HCEC 1CT (cell line): ENCODE data around the gene SLC22A13.
"Not testable (repeated sequence)": the region's sequence is repeated elsewhere in the genome, so short reads cannot be mapped to it uniquely, and the experiment has no call there.

ENCODE experiments used
- DNase-seq: peaks from one replicate; pipeline ENCODE4 v3.0.0-alpha.2; 2017

SLC22A13 gene, protein sequence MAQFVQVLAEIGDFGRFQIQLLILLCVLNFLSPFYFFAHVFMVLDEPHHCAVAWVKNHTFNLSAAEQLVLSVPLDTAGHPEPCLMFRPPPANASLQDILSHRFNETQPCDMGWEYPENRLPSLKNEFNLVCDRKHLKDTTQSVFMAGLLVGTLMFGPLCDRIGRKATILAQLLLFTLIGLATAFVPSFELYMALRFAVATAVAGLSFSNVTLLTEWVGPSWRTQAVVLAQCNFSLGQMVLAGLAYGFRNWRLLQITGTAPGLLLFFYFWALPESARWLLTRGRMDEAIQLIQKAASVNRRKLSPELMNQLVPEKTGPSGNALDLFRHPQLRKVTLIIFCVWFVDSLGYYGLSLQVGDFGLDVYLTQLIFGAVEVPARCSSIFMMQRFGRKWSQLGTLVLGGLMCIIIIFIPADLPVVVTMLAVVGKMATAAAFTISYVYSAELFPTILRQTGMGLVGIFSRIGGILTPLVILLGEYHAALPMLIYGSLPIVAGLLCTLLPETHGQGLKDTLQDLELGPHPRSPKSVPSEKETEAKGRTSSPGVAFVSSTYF

DNA sequence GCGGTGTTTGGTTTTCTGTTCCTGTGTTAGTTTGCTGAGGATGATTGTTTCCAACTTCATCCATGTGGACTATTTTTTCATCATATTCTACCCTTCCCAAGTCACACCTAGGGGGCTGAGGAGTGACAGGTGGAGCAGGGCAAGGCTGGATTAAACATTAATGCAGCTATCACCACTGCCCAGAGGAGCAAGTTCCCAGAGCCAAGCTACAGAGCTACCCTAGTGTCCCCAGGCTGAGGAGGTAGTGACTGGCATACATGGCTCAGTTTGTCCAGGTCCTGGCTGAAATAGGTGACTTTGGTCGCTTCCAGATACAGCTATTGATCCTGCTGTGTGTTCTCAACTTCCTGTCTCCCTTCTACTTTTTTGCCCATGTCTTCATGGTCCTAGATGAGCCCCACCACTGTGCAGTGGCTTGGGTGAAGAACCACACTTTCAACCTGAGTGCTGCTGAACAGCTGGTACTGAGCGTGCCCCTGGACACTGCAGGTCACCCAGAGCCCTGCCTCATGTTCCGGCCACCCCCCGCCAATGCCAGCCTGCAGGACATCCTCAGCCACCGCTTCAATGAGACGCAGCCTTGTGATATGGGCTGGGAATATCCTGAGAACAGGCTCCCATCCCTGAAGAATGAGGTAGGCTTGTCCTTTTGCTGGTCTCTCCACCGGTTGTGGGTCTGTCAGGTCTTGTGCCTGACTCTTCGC is at the start of gene SLC22A13:
TSS of gene SLC22A13 (plus strand) at position 209 of the 704 bp plus-strand sequence. CDS start at position 258, 49 bp downstream.
- no peak for DNase-seq

DNA sequence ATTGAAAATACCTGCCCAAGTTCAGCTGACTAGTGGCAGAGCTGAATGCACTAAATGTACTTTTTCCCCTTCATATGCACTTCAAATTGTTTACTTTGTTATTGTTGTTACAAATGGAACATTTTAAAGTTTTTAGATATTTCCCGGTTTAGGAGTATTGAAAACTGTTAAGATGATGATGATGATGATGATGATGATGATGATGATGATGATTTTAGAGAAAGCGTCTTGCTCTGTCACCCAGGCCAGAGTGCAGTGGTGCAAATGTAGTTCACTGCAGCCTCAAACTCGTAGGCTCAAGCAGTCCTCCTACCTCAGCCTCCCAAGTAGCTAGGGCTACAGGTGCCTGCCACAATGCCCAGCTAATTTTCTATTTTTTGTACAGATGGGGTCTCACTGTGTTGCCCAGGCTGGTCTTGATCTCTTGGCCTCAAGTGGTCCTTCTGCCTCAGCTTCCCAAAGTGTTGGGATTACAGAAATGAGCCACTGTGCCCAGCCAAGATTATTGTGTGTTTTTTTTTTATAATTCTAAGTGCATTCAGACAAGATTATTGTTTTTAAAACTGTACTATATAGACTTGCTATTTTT is 45.9 kb upstream of the SLC22A13 start:
- DNase-seq: no peak

DNA sequence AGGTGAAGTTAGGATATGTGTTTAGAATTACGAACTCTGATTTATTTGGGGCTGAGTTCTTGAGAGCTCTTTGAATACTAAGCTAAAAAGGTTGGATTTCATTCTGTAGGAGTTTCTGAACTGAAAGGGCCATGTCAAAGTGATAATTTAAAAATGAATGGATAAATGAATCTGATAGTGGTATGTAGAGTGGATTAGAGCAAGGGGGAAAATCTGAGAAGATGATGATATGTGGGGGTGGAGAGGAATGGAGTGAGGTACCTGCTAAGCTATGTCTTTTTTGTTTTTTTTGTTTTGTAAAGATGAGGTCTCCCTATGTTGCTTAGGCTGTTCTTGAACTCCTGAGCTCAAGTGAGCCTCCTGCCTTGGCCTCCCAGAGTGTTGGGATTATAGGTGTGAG is 44.6 kb upstream of the SLC22A13 start:
- no peak for DNase-seq

DNA sequence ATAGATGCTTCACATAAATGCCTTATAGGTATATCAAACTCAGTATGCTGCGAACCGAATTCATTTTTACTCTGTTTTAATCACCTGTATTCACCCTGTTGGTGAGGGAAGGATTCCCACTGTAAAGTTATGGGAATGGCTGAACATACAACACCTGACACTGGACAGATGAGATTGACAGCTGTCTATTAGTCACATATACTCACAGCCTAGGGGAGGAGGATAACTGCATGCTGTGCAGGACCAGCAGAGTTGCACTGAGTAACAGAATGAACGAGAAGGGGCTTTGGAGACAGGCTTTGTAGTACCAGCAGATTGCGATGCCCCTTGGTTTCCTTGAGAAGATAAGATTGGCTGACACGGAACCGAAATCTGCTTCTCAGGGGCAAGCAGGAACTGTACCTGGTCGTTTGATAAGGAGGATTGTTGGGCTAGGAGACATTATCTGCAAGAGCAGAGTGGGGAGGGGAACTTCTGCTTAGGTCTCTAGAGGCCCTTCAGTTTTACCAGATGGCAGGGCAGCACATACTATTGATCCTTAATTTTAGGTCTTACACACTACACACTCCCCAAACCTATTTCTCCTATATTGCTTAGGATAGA is 43.5 kb upstream of the SLC22A13 start:
- DNase-seq: no peak

DNA sequence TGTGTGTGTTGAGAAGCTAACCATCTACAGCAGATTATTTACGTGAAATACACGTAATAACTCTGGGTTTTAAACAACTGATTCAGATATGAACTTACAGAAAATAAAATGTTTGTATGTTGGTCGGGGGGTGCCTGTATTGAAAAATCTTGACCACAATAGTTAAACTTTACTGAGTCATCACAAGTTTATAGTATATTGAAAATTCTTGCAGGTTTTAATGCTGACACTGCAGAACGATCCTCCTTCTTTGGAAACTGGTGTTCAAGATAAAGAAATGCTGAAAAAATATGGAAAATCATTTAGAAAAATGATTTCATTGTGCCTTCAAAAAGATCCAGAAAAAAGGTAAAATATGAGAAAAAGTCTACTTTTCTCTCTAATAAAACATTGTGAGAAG is 41.3 kb upstream of the SLC22A13 start:
- DNase-seq: no peak

DNA sequence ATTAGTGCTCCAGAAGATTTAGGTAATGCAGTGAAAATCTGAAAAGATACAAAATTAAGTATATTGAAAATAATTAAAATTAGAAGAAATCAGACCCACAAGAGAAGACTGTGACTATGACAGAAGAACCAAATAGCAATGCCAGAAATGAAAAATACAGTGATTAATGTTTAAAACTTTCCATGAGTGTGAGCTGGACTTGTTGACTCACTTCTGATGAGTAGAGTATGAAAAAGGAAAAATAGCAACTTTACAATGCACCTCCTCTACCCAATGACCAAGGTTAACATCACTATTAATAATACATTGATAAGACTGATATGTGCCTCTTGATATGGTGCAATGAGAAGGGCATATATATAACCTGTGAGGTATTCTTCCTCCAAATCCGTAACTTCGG is 39.3 kb upstream of the SLC22A13 start:
- DNase-seq: peak; percentile 76

DNA sequence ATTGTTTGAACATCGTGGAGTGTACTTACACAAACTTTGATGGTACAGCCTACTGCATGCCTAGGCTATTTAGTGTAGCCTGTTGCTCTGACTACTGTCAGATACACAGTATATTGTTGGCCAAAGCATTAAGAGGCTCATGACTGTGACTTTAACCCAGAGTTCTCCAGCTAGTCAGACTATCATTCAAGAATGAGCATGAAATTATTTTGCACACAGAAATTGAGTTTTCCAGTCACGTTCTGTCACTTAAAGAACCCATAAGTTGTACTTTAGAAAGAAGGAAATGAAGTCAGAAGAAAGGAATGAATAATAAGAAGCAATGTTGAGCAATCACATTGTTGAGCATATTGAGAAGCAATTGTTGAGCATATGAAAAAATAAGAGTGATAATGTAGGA is 37.6 kb upstream of the SLC22A13 start:
- DNase-seq: peak; percentile 73

DNA sequence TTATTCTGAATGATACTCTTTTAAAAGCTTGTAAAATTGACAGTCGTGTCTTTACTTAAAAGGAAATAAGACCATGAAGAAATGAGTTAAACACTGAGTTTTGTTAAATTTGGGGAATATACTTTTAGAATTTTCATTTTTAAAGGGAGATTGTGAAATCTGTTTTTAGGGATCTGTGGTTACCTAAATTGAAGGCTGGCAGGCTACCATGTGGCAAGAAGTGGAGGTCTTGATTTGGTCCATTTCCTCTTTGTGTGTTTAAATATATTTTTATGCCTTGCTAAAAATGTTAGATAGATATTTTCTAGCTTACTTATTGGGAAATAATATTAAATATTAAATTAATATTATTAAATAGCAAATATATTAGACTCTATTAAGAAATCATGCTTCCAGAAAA is 36.6 kb upstream of the SLC22A13 start:
- no peak for DNase-seq

DNA sequence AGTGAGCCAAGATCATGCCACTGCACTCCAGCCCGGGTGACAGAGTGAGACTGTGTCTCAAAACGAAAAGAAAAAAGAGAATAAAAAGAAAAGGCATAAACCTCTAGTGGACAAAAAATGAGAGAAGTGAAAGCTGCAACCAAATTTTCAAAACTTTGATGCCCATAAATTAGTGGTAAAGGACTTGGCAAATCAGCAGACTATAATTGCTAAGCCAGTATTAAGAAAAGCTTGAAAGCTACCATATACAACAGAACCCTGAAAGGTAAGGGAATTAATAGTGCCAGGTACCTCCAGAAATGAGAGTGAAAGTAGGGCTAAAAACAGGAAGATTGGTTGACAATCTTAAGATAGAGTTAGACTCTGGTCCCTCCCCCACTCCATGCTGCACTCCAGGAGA is 32.9 kb upstream of the SLC22A13 start:
- no peak for DNase-seq

DNA sequence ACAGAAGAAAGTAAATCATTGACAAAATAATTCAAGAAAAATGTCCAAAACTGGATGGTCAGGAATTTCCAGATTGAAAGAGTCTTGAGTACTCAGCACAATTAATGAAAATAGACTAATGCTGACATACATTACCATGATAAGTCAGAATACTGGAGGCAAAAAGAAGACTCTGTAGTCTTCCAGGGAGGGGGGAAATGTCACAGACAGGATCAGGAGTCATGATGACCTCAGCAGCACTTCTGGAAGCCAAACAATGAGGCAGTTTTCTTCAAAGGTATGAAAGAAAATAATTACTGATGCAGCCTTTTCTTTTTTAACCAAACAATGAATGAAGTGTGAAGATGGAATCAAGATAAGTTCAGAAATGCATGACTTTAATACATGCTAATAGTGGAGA is 30.1 kb upstream of the SLC22A13 start:
- DNase-seq: no peak

DNA sequence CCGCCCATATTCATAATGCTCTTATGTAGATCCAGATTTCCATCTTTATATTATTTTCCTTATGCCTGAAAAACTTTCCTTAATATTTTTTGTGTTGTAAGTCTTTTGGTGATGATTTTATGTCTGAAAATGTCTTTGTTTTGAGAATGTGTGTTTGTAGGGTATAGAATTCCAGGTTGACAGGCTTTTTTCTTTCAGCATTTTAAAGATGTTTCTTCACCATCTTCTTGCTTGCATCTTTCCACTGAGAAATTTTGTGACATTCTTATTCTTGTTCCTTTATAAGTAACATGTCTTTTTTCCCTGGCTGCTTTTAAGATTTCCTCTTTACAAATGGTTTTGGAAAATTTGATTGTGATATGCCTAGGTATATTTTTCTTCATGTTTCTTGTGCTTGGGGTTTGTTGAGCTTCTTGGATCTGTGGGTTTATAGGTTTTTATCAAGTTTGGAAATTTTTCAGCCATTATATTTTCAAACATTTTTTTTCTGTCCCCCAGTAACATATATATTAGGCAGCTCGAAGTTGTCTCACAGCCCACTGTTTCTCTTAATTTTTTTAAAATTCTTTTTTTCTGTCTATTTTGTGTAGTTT is 27.1 kb upstream of the SLC22A13 start:
- DNase-seq: no peak

DNA sequence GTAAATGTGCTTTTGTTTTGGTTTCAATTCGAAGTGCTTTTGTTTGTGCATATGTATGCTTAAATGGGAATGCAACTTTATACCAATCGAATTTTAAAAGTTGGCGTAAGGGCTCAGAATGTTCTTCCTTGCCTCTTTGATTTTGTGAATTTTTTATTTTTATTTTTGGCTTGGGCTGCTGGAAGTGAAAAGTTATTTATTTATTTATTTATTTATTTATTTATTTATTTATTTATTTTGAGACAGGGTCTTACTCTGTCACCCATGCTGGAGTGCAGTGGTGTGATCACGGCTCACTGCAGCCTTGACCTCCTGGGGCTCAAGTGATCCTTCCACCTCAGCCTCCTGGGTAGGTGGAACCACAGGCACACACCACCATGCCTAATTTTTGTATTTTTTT is 22.8 kb upstream of the SLC22A13 start:
- DNase-seq: not testable (repeated sequence)

DNA sequence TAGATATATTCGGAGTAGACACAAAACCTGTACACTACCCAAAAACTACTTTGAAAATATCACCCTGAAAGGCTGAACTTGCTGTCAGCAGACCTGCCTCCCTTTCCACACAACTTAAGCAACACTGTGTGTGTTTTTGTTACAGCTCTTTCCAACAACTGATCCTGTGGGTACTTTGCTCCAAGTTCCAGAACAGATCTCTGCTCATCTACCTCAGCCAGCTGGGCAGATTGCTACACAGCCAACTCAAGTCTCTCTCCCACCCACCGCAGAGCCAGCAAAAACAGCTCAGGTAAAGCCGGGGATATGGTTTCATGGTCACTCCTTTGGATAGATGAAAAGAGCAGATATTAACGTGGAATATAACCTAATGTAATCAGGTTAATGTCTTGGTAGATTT is 19.7 kb upstream of the SLC22A13 start:
- no peak for DNase-seq

DNA sequence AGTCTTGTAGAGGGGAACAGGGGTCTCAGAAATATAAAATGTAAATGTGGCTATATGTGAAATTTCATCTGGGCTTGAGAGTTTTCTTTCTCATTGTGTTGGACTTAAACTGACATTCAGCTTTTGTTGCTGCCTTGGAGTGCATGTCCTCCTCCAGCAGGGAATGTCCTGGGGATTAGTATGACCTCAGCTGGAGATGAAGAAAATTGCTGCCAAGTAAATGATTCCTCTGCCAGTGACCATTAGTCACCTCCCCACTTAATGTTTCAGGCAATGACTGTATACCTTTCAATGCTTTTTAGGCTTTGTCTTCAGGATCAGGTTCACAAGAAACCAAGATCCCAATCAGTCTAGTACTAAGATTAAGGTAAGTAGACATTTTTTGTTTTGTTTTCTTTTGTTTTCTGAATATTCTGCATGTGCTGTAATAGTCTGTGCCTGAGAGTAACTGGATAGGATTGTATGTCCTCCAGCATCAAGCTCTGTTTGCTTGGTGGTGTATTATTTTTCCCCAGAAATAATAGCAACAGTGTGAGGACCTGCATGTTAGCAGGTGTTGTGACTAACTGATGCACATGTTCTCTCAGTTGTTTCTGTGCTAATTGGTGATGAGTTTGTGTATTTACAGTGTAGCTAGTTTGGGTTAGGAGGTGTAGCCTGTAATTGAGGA is 18.1 kb upstream of the SLC22A13 start:
- DNase-seq: peak; percentile 89

DNA sequence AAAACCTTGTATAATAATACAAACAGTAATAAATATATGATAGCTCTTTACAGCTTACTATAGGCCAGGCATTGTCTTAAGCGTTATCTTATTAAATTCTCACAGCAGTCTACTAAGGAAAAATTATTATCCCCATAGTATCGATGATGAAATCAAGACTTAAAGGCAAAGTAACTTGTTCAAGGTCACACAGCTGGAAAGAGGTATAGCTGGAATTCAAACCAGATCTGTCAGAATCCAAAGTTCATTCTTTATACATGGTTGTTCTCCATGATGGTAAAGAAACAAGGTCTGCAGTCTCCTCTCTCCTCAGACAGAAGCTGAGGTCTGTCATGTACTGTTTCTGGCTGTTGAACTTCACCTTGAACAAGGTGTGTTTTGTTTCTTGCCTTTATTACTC is 15.4 kb upstream of the SLC22A13 start:
- DNase-seq: no peak

DNA sequence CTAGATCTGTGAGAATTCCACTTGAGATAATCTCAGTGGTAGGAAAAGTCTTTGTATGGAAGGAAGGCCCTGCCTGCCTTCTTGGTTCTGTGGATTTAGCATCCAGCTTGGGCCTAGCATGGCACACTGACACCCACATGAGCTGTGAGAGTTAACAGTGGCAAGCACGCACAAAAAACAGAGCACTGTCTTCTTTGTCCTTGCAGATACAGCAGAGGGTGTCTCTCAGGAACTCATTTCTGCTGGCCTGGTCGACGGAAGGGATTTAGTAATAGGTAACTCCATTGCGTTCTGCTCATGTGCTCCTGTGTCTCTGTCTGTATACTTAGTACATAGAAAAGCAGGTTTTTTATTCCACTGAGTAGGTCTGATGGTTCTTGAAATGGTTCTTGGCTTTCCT is 14.4 kb upstream of the SLC22A13 start:
- no peak for DNase-seq

DNA sequence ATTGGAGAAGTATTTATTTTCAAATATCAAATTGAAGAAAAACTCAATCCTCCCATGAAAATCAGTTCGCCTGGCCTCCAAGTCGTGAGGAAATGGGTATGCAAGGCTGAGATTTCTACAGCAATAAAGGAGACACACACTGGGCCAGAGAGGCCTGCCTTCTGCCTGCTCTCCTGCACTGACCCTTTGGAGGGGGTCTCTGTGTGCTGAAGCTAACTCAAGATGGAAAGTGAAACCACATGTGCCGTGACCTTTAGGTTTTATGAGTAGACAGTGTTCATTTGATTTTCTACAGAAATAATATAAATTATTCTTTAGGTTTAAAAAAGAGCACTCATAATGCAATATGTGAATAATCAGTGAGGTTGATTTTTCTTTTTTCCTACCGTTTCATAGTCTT is 11.9 kb upstream of the SLC22A13 start:
- DNase-seq: no peak

DNA sequence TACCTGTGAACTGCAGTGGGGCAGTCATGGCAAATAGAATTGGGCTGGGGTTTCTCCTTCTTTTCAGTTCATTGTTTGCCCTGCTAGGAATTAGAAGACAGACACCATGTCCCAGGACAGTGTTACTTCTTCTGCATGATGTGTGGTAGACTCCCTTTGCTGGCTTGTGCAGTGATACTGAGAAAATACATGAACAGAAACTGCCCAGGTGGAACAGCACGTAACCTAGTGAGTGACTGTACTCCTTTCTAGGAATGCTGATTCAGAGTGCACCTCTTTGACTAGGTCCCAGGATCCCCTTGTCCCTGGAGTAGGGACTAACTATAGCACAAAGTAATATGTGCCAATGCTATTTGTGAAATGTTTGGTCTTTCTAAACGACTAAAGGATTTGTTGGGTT is 10.7 kb upstream of the SLC22A13 start:
- no peak for DNase-seq

DNA sequence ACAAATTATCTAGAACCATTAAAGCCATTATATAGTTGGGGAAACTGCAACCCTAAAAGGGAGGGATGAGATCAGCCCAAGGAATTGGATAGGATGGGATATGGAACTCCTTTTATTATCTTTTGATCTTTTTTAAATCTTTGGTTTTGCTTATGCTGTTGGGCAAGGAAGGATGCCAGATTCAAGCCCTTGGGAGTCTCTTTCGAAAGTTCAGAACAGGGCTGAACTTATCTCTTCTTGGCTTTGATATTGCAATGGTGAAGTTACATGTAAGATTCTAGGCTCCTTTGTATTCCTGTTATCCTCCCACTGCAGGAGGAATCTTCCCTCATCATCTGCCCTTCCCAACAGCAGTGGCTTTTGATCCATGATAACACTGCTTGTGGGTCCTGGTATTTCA is 10.0 kb upstream of the SLC22A13 start:
- DNase-seq: no peak

DNA sequence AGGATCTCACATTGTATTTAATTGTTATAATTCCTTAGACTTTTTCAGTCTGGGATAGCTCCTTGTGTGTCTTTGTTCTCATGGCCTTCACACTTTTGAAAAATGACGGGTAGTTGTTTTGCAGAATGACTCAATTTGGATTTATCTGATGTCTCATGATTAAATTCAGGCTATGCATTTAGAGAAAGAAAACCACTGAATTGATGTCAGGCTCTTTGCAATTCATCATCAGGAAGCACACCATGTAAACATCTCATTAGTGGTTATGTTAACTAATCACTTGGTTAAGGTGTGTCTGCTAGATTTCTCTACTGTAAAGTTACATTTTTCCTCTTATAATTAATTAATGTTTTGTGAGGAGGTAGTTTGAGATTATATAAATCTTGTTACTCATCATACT is 8.0 kb upstream of the SLC22A13 start:
- no peak for DNase-seq

DNA sequence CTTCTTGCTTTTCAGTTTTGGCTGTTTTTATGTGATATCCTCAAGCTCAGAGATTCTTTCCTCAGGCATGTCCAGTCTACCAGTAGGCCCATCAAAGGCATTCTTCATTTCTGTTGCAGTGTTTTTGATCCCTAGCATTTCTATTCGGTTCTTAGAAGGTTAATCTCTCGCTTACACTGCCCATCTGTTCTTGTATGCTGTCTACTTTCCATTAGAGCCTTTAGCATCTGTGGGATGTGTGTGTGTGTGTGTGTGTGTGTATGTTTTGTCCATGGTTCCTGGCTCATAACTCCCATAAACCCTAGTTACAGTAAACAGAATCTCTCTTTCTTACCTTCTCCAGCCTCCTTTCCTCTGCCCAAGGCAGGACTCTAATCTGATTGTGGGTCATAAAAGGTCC is 5.1 kb upstream of the SLC22A13 start:
- DNase-seq: no peak

DNA sequence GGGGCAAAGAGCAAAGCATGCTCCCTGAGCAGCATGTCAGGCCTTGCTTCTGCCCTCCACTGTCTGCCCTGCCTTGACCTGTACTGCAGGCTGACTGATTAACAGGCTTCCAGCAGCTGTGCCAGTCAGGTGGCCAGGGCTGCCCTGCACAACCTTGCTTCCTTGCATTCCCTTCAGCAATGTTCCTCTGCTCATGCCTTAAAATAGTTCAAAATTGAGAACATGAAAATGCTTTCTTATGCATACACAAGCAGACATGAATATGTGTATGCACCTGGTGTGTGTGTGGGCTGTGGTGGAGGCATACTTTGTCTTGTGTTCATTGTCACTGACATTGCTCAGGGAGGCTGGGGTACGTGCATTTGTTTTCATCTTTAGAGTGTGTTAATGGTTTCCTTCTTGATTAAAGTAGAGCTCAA is 1.2 kb upstream of the SLC22A13 start:
- DNase-seq: no peak
